Measurements from ENCODE around the gene SGPL1.

SGPL1 gene

DNA sequence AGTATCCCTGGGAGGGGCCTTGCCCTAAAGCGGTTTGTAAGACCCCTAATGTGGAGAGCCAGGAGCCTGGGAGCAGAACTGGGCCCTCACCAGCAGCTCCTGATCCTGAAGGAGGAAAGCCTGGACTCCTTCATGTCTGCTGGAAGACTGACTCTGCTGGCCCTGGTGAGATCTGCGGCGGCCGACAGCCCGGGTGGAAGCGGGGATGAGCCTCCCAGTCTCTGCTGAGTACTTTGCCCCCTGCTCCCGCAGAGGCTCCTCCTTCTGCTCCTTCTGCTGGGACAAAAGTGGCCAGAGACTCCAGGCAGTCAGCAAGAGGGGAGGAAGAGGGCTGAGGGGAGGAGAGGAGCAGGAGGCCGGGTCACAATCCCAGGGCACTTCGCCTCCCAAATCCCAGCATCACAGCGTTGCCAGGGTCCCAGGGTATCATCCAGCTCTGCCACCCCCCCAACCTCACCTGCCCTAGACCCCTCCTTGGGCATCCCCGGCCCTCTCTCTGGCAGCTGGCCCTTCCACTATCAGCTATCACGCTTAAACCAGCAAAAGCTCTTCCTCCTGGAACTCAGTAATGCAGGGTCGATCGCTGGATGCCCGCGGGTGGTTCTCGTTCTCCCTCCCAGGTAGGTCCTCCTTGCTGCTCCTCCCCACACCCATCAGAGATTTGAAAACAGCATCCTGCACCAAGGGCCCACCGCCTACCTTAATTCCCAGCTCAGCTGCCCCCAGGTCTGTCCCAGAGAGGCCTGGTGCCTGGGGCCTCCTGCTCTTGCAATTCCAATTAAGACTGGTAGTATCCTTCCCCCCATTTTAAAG lies 38.5 kb upstream of the SGPL1 start:
- Mint-ChIP-seq H3K4me3 (no peak overlapping the region), H3K27me3 (no peaks in the 10 kb centered on the region), H3K9me3 (ENCODE audit: low read depth) (no peaks in the 10 kb centered on the region), H3K27ac (no peak overlapping the region), H3K36me3 (no peaks in the 10 kb centered on the region), H3K4me1 (ENCODE audit: low read depth) (no peaks in the 10 kb centered on the region)

GRCh38 chr10:70778267-70778924 lies 37.4 kb upstream of the SGPL1 start:
- Mint-ChIP-seq H3K4me1 (ENCODE audit: low read depth) (no peaks in the 10 kb centered on the region), H3K36me3 (no peaks in the 10 kb centered on the region), H3K27ac (no peak overlapping the region), H3K27me3 (no peaks in the 10 kb centered on the region), H3K9me3 (ENCODE audit: low read depth) (no peaks in the 10 kb centered on the region), H3K4me3 (no peak overlapping the region)

DNA sequence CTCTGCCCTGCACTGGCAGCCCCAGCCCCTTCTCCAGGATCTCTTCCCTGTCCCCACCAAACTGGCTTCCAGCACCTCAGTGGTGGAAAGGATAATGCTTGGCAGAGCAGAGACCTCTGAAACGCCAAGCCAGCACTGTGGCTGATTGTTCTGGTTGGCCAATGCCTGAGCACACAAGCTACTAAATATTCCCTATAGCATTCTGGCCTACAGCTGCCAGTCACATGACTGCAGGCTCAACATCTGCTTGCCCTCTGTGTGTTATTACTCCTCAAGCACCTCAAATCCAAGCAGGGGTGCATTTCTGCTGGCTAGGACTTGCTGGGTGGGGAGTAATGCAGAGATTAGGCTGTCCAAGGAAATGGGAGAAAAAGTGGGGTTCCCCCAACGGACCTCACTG lies 36.7 kb upstream of the SGPL1 start:
- Mint-ChIP-seq H3K27ac (no peak overlapping the region), H3K4me3 (no peak overlapping the region), H3K4me1 (ENCODE audit: low read depth) (no peaks in the 10 kb centered on the region), H3K36me3 (no peaks in the 10 kb centered on the region), H3K9me3 (ENCODE audit: low read depth) (no peaks in the 10 kb centered on the region), H3K27me3 (no peaks in the 10 kb centered on the region)

- no peak overlapping the region for H3K4me3 Mint-ChIP-seq
- no peaks in the 10 kb centered on the region for H3K4me1 Mint-ChIP-seq (ENCODE audit: low read depth)
- H3K9me3 Mint-ChIP-seq (ENCODE audit: low read depth), result no peaks in the 10 kb centered on the region
- no peaks in the 10 kb centered on the region for H3K27me3 Mint-ChIP-seq
- H3K27ac Mint-ChIP-seq, result no peak overlapping the region
- H3K36me3 Mint-ChIP-seq, result no peaks in the 10 kb centered on the region
Observed at GRCh38 chr10:70779511-70780369, 36.0 kb upstream of the SGPL1 start.

GRCh38 chr10:70780370-70780760 lies 35.4 kb upstream of the SGPL1 start:
- H3K36me3 Mint-ChIP-seq, result no peaks in the 10 kb centered on the region
- H3K4me3 Mint-ChIP-seq, result no peak overlapping the region
- no peaks in the 10 kb centered on the region for H3K9me3 Mint-ChIP-seq (ENCODE audit: low read depth)
- no peaks in the 10 kb centered on the region for H3K4me1 Mint-ChIP-seq (ENCODE audit: low read depth)
- H3K27me3 Mint-ChIP-seq, result no peaks in the 10 kb centered on the region
- no peak overlapping the region for H3K27ac Mint-ChIP-seq

GRCh38 chr10:70780772-70781171 lies 35.0 kb upstream of the SGPL1 start:
- no peaks in the 10 kb centered on the region for H3K27me3 Mint-ChIP-seq
- H3K4me3 Mint-ChIP-seq, result no peak overlapping the region
- no peaks in the 10 kb centered on the region for H3K36me3 Mint-ChIP-seq
- H3K27ac Mint-ChIP-seq, result no peak overlapping the region
- H3K9me3 Mint-ChIP-seq (ENCODE audit: low read depth), result no peaks in the 10 kb centered on the region
- H3K4me1 Mint-ChIP-seq (ENCODE audit: low read depth), result no peaks in the 10 kb centered on the region

DNA sequence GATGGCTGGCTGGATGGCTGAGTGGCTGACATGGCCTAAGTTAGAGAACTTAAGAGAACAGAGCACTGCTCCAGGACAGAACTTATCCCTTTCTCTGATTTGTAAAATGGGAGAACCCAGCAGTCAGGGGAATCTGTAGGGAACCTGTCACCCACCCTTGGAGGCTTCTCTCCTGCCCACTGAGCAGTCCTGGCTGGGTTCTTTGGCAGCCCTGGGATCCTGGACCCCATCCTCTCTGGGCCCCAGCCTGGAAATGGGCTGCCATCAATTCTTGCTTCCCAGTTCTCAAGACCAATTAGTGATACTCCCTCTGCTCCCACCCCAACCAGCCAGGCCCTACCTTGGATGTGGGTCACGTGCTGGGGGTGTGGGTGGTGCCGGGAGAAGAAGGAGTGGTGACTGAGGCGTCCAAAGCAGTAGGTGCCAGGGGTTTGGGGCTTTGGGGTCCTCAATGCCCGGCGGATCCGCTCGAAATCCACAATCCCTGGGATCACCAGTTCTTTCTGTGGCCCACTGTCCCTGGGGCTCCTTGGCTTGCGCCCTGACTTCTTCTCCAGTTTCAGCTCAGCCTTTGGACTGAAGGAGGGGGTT lies 34.2 kb upstream of the SGPL1 start:
- H3K4me1 Mint-ChIP-seq (ENCODE audit: low read depth), result no peaks in the 10 kb centered on the region
- no peaks in the 10 kb centered on the region for H3K36me3 Mint-ChIP-seq
- no peak overlapping the region for H3K4me3 Mint-ChIP-seq
- H3K27me3 Mint-ChIP-seq, result no peaks in the 10 kb centered on the region
- no peak overlapping the region for H3K27ac Mint-ChIP-seq
- H3K9me3 Mint-ChIP-seq (ENCODE audit: low read depth), result no peaks in the 10 kb centered on the region

DNA sequence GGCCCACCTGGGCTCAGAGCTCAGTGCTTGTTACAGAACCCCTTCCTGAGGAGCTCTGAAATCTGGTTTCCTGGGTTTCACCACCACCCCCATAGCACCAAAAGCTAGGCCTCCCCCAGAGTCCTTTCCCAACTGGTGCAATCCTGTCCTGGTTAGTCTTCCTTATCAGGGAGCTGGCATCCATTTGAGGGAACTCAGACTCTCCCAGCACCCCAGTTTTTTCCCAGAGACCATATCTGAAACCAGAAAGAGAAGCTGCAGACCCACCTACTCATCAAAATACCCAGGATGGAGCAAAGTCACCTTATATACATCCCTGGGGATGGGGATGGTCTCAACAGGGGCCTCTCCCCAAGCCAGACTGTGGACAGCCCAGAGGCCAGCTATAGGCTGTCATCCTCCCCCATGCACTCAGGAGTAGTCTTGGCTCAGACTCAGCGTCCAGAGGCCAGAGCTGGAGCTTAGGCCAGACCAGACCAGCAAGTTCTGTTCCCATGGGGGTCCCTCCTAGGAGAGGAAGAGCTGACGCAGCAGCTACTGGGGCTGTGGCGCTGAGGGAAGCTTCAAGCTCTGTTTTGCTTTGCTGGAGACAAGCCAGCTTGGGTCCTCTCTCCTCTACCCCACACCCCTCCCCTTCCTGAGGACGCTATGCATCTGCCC lies 33.5 kb upstream of the SGPL1 start:
- H3K4me1 Mint-ChIP-seq (ENCODE audit: low read depth), result peaks cover 6% of the 10 kb centered on the region
- no peaks in the 10 kb centered on the region for H3K36me3 Mint-ChIP-seq

GRCh38 chr10:70782746-70783680 lies 32.7 kb upstream of the SGPL1 start:
- H3K27me3 Mint-ChIP-seq, result no peaks in the 10 kb centered on the region
- H3K36me3 Mint-ChIP-seq, result no peaks in the 10 kb centered on the region
- peaks cover 8% of the 10 kb centered on the region for H3K4me1 Mint-ChIP-seq (ENCODE audit: low read depth)
- no peak overlapping the region for H3K4me3 Mint-ChIP-seq
- H3K9me3 Mint-ChIP-seq (ENCODE audit: low read depth), result no peaks in the 10 kb centered on the region
- H3K27ac Mint-ChIP-seq, result no peak overlapping the region

More for the DNA sequence above, 33.5 kb upstream of the SGPL1 start:
- Mint-ChIP-seq H3K4me3 (no peak overlapping the region), H3K27me3 (no peaks in the 10 kb centered on the region), H3K9me3 (ENCODE audit: low read depth) (no peaks in the 10 kb centered on the region), H3K27ac (no peak overlapping the region)

GRCh38 chr10:70784016-70784415 lies 31.7 kb upstream of the SGPL1 start:
- peaks cover 8% of the 10 kb centered on the region for H3K4me1 Mint-ChIP-seq (ENCODE audit: low read depth)
- H3K4me3 Mint-ChIP-seq, result no peak overlapping the region
- no peak overlapping the region for H3K27ac Mint-ChIP-seq
- H3K36me3 Mint-ChIP-seq, result no peaks in the 10 kb centered on the region
- no peaks in the 10 kb centered on the region for H3K27me3 Mint-ChIP-seq
- H3K9me3 Mint-ChIP-seq (ENCODE audit: low read depth), result no peaks in the 10 kb centered on the region

DNA sequence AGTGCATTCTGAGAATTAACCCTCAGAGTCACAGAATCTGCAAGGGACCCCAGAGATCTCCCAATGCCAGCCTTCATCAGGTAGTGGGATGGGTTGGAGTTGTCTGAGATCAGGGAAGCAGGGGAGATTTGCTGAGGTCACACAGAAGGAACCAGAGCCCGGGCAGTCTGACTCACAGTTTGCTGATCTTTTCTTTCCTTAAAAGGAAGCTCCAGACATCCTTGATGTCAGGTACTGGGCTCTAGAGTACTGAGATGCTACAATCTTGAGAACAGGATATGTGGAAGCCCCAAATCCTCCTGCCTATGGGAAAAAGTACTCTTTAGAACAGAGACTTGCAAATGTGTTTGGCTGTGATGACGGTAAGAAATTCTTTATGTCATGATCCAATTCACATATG lies 31.3 kb upstream of the SGPL1 start:
- H3K4me3 Mint-ChIP-seq, result no peak overlapping the region
- no peaks in the 10 kb centered on the region for H3K27me3 Mint-ChIP-seq
- no peaks in the 10 kb centered on the region for H3K36me3 Mint-ChIP-seq
- H3K9me3 Mint-ChIP-seq (ENCODE audit: low read depth), result no peaks in the 10 kb centered on the region
- H3K27ac Mint-ChIP-seq, result no peak overlapping the region
- peaks cover 8% of the 10 kb centered on the region for H3K4me1 Mint-ChIP-seq (ENCODE audit: low read depth)

GRCh38 chr10:70785190-70785589 lies 30.6 kb upstream of the SGPL1 start, which contains the start of gene TBATA:
TBATA (minus strand) TSS chr10:70785377; CDS start chr10:70783379, 1,998 bp downstream.
- Mint-ChIP-seq H3K27me3 (no peaks in the 10 kb centered on the region), H3K36me3 (no peaks in the 10 kb centered on the region), H3K4me3 (no peak within 1 kb of the TSS), H3K27ac (no peak within 1 kb of the TSS), H3K4me1 (ENCODE audit: low read depth) (peaks cover 9% of the 10 kb centered on the region), H3K9me3 (ENCODE audit: low read depth) (no peaks in the 10 kb centered on the region)

DNA sequence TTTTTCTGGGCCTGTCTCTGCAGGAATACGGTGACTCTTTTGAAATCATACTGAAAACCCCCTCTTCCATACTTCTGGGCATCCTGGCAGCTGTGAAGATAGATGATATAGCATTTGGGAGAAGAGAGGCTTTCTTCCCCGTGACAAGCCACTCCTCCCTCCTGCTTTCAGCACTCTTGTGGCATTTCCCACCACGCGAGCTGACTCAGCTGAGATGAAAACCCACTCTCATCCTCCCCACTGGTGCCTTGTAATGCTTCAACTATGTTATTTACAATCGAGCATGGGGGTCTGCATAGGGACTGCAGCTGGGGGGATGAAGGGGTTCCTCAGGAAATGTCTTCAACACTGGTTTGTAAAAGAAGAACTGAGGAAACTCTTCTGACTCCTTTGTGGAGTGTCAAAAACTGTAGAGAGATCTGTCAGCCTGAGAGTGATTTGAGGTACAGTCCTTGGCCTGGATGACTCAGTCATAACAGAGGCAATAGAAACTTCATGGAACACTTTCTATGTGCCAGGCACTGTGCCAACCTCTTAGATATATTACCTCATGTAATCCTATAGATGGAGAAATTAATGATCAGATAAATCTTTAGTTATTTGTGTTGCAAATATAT lies 28.8 kb upstream of the SGPL1 start:
- H3K27ac Mint-ChIP-seq, result no peak overlapping the region

More for the DNA sequence above, 28.8 kb upstream of the SGPL1 start:
- Mint-ChIP-seq H3K9me3 (ENCODE audit: low read depth) (no peaks in the 10 kb centered on the region), H3K27me3 (no peaks in the 10 kb centered on the region), H3K4me3 (no peak overlapping the region), H3K36me3 (no peaks in the 10 kb centered on the region), H3K4me1 (ENCODE audit: low read depth) (peaks cover 22% of the 10 kb centered on the region)

Data from activated naive CD8-positive, alpha-beta T cell (primary cell).